ENCODE results near the gene KHDRBS1. TPM values are rescaled to one million over a fixed set of nuclear protein-coding genes. Genes with fewer than 3 reads are reported as not detected.

KHDRBS1 gene
- total and polyA plus RNA-seq, 2 experiments from 2014 or later: 191 to 251 TPM

DNA sequence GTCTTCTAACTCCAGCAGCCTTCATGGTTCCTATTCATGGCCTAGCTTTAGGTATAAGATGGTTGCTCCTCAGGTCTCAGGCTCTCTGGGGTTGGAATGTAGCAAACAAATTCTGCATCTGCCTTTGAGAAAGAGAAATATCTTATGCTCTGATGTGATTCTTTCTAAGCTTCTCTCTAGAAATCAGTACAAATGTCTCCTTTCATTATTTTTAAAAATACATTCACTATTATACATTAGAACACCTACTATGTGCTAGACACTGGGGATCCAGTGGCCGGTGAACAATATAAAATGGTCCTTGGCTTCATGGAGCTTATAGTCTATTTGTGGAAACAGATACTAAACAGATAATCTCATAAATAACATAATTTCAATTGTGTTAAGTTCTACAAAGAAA is 42.9 kb downstream of the KHDRBS1 start (continued):
- TF ChIP-seq, protein P1, sequence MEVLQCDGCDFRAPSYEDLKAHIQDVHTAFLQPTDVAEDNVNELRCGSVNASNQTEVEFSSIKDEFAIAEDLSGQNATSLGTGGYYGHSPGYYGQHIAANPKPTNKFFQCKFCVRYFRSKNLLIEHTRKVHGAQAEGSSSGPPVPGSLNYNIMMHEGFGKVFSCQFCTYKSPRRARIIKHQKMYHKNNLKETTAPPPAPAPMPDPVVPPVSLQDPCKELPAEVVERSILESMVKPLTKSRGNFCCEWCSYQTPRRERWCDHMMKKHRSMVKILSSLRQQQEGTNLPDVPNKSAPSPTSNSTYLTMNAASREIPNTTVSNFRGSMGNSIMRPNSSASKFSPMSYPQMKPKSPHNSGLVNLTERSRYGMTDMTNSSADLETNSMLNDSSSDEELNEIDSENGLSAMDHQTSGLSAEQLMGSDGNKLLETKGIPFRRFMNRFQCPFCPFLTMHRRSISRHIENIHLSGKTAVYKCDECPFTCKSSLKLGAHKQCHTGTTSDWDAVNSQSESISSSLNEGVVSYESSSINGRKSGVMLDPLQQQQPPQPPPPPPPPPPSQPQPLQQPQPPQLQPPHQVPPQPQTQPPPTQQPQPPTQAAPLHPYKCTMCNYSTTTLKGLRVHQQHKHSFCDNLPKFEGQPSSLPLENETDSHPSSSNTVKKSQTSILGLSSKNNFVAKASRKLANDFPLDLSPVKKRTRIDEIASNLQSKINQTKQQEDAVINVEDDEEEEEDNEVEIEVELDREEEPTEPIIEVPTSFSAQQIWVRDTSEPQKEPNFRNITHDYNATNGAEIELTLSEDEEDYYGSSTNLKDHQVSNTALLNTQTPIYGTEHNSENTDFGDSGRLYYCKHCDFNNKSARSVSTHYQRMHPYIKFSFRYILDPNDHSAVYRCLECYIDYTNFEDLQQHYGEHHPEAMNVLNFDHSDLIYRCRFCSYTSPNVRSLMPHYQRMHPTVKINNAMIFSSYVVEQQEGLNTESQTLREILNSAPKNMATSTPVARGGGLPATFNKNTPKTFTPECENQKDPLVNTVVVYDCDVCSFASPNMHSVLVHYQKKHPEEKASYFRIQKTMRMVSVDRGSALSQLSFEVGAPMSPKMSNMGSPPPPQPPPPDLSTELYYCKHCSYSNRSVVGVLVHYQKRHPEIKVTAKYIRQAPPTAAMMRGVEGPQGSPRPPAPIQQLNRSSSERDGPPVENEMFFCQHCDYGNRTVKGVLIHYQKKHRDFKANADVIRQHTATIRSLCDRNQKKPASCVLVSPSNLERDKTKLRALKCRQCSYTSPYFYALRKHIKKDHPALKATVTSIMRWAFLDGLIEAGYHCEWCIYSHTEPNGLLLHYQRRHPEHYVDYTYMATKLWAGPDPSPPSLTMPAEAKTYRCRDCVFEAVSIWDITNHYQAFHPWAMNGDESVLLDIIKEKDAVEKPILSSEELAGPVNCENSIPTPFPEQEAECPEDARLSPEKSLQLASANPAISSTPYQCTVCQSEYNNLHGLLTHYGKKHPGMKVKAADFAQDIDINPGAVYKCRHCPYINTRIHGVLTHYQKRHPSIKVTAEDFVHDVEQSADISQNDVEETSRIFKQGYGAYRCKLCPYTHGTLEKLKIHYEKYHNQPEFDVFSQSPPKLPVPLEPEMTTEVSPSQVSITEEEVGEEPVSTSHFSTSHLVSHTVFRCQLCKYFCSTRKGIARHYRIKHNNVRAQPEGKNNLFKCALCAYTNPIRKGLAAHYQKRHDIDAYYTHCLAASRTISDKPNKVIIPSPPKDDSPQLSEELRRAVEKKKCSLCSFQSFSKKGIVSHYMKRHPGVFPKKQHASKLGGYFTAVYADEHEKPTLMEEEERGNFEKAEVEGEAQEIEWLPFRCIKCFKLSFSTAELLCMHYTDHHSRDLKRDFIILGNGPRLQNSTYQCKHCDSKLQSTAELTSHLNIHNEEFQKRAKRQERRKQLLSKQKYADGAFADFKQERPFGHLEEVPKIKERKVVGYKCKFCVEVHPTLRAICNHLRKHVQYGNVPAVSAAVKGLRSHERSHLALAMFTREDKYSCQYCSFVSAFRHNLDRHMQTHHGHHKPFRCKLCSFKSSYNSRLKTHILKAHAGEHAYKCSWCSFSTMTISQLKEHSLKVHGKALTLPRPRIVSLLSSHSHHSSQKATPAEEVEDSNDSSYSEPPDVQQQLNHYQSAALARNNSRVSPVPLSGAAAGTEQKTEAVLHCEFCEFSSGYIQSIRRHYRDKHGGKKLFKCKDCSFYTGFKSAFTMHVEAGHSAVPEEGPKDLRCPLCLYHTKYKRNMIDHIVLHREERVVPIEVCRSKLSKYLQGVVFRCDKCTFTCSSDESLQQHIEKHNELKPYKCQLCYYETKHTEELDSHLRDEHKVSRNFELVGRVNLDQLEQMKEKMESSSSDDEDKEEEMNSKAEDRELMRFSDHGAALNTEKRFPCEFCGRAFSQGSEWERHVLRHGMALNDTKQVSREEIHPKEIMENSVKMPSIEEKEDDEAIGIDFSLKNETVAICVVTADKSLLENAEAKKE (CRISPR knock-in tag; IDR thresholded peaks at IDR 0.05): no peak
- no peak for TF ChIP-seq JUNB (IDR thresholded peaks at IDR 0.05; ENCODE audit: unreplicated experiment)

DNA sequence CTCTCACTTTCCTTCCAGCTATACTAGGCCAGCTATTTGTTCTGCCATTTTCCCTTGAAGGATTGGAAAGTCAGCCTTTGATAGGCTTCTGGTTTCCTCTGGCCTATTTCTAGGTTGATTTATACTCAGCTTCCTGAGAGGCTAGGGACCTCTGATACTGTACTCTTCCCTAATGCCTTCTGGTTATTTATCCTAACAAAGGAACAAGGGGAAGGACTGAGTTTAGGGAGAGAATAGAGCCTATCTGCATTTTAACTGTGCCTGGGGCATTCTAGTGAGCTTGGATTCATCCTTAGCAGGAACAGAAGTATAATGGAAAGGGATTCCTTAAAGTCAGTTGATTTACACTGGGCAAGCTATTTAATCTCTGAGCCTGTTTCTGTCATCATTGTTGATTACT is 47.2 kb downstream of the KHDRBS1 start:
- Mint-ChIP-seq H3K4me1 (peaks cover 56% of the 10 kb centered on the region), H3K36me3 (ENCODE audit: low read depth) (peaks cover 61% of the 10 kb centered on the region), H3K9me3 (no peaks in the 10 kb centered on the region), H3K27ac (no peak overlapping the region), H3K27me3 (ENCODE audit: insufficient read depth, low read depth, poor library complexity) (peaks cover 17% of the 10 kb centered on the region), H3K4me3 (no peak overlapping the region)
- peak; percentile 79 for ATAC-seq
- DNase-seq (ENCODE audit: low spot score): peak; percentile 84
- H3K36me3 ChIP-seq (ENCODE audit: insufficient read depth): peaks cover 22% of the 10 kb centered on the region
- H3K4me3 ChIP-seq: no peak overlapping the region
- peaks cover 50% of the 10 kb centered on the region for H4K20me1 ChIP-seq (replicated peaks; ENCODE audit: insufficient read depth)
- no peak overlapping the region for H2AFZ ChIP-seq
- no peak overlapping the region for H3K27ac ChIP-seq (ENCODE audit: low read depth)
- no peaks in the 10 kb centered on the region for H3K27me3 ChIP-seq (ENCODE audit: insufficient read depth)
- H3K4me2 ChIP-seq: 0 out of 2 replicates have a peak overlapping the region, but pooled peaks have one; percentile 5
- H3K9me2 ChIP-seq (ENCODE audit: insufficient read depth): no peaks in the 10 kb centered on the region
- TF ChIP-seq POLR2AphosphoS5 (IDR thresholded peaks at IDR 0.05; ENCODE audit: low read depth) (peak; percentile 61), ZNF331 (CRISPR knock-in tag; IDR thresholded peaks at IDR 0.05; ENCODE audit: low read depth) (no peak)
- peaks cover 31% of the 10 kb centered on the region for H3K4me1 ChIP-seq (ENCODE audit: insufficient read depth)
- no peaks in the 10 kb centered on the region for H3K79me2 ChIP-seq (replicated peaks; ENCODE audit: insufficient read depth)
- H3F3A ChIP-seq (replicated peaks; ENCODE audit: low read depth): peaks cover 33% of the 10 kb centered on the region

DNA sequence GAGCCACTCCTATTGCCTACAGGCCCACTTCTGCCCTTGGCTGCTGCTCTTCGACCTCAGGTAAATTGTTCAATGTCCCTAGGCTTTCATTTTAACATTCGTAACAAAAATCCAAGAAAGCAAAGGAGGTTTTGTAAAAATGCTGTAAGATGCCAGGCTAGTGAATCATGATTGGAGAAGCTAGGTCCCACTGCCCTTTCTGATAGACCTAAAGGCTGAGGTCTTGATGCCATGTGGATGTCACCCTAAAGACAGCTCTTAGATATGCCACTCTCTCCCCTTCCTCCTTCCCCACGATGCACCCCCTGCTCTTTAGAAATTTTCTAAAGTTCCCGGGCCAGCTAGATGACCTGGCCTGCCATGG is 49.2 kb downstream of the KHDRBS1 start:
- Mint-ChIP-seq H3K27ac (peak overlapping the region; percentile 82), H3K4me1 (peaks cover 56% of the 10 kb centered on the region), H3K4me3 (no peak overlapping the region; the same call in 2 of the 3 replicates), H3K36me3 (ENCODE audit: low read depth) (peaks cover 48% of the 10 kb centered on the region), H3K27me3 (ENCODE audit: insufficient read depth, low read depth, poor library complexity) (peaks cover 20% of the 10 kb centered on the region), H3K9me3 (no peaks in the 10 kb centered on the region)
- no peaks in the 10 kb centered on the region for H3K27me3 ChIP-seq (ENCODE audit: insufficient read depth)
- peaks cover 35% of the 10 kb centered on the region for H4K20me1 ChIP-seq (replicated peaks; ENCODE audit: insufficient read depth)
- peak overlapping the region; percentile 2; the same call in 1 of the 2 replicates for H3K27ac ChIP-seq (ENCODE audit: low read depth)
- no peak overlapping the region for H2AFZ ChIP-seq
- peaks cover 10% of the 10 kb centered on the region for H3K36me3 ChIP-seq (ENCODE audit: insufficient read depth)
- no peaks in the 10 kb centered on the region for H3K9me2 ChIP-seq (ENCODE audit: insufficient read depth)
- no peaks in the 10 kb centered on the region for H3K79me2 ChIP-seq (replicated peaks; ENCODE audit: insufficient read depth)
- no peak overlapping the region for H3K4me3 ChIP-seq
- H3F3A ChIP-seq (replicated peaks; ENCODE audit: low read depth): peaks cover 28% of the 10 kb centered on the region
- peaks cover 31% of the 10 kb centered on the region for H3K4me1 ChIP-seq (ENCODE audit: insufficient read depth)
- no peak for DNase-seq (ENCODE audit: low spot score)
- peak overlapping the region; percentile 67 for H3K4me2 ChIP-seq
- ATAC-seq: no peak
- TF ChIP-seq, protein P1 (CRISPR knock-in tag; IDR thresholded peaks at IDR 0.05): no peak

All from GM23338 (cell line).